HG02970 (cell line): ENCODE measurements around the gene SLC29A3.
"Not testable (repeated sequence)": the region's sequence is repeated elsewhere in the genome, so short reads cannot be mapped to it uniquely, and the experiment has no call there.

ENCODE experiments used
- ATAC-seq: cut with Tn5 transposase; IDR thresholded peaks from one replicate; pipeline ENCODE4 v1.9.1; 2021; ENCODE audit warnings: mild to moderate bottlenecking, moderate library complexity, moderate number of reproducible peaks; ENCODE audit not compliant: unreplicated experiment, low FRiP score

The SLC29A3 gene

DNA sequence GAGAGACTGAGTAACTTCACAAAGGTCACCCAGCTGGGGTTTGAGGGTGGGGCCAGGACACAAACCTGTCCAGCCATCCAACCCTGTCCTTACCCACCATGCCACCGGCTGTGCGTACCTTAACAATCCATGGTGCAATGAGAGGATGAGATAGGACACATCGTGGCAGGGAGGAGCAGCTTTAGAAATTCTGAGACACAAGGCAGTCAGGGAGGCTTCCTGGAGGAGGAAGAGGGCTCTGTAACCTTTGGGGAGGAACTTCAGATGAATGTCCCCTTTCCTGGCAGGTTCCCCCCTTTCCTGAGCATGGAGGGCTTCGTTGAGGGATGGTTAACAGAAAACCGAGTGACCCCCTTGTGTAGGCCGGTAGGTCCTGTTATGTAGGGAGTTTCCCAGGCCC lies 35.6 kb upstream of the SLC29A3 start:
- ATAC-seq = no peak

DNA sequence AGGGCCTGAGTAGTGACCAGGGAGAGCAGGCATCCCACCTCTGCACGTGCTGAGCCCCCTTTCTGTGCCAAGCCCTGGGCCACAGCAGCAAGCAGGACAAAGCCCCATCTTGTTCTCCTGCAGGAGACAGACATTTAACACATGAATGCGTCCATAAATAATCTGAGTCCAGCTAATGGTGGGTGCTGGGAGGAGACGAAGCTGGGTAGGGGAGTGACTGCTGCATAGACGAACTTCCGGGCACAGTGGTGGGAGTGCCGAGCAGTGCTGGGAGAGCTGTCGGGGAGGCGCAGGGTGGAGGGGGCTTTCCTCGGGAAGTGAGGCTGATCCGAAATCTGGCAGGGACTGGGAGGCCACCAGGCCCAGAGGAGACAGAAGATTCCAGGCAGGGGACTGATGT lies 35.2 kb upstream of the SLC29A3 start:
- ATAC-seq = no peak

DNA sequence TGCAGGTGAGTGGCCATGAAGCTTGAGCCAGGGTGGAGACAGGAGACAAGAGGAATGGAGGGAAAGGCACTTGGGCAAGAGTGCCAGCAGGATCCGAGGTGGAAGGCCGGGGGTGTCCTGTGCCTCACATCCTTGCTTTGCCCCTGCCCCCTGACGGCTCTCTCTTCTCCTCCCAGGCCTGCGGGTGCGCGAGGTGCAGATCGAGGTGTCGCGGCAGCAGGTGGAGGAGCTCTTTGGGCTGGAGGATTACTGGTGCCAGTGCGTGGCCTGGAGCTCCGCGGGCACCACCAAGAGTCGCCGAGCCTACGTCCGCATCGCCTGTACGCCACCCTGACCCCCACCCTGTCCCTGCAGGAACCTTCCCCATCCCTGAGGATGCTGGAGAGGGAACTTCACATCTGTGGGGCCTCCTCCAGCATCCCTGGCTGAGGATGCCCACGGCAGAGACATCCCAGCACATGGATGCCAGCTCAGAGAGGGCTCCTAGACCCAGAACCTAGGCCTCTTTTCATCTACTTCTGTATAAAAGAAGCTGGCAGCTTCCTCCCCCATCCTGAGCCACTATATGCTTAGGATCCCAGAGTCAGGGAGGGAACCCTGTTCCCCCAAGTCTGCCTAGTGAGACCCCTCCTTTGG lies 34.4 kb upstream of the SLC29A3 start:
- ATAC-seq = no peak

DNA sequence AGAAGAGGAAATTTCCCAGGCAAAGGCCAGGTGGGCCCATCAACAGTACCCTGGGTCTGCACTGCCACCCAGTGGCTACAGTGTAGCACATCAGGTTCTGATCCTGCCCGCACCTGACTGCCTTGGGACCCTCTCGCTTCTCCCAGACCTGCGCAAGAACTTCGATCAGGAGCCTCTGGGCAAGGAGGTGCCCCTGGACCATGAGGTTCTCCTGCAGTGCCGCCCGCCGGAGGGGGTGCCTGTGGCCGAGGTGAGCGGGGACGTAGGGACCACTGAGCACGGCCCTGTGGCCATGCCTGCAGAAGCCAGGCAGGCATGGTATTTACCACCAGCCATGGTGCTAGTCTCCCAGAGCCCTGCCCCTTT lies 33.9 kb upstream of the SLC29A3 start:
- ATAC-seq = no peak

DNA sequence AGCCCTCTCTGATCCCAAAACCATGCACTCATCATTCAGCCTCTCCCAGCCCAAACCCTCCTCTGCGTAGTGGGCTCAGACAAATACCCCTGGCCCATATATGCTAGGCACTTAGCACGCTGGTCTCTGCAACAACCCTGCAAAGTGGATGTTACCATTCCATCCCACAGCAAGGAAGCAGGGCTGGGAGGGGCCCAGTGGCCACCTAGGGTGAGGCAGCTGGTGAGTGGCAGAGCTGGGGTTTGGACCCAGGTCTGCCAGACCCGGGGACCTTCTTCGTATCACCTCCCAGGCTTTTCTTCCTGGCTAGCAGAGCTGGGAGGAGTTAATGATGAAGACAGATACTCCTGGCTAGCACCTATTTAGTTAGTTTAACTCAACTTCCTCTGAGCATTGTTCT lies 33.1 kb upstream of the SLC29A3 start:
- no peak for ATAC-seq

DNA sequence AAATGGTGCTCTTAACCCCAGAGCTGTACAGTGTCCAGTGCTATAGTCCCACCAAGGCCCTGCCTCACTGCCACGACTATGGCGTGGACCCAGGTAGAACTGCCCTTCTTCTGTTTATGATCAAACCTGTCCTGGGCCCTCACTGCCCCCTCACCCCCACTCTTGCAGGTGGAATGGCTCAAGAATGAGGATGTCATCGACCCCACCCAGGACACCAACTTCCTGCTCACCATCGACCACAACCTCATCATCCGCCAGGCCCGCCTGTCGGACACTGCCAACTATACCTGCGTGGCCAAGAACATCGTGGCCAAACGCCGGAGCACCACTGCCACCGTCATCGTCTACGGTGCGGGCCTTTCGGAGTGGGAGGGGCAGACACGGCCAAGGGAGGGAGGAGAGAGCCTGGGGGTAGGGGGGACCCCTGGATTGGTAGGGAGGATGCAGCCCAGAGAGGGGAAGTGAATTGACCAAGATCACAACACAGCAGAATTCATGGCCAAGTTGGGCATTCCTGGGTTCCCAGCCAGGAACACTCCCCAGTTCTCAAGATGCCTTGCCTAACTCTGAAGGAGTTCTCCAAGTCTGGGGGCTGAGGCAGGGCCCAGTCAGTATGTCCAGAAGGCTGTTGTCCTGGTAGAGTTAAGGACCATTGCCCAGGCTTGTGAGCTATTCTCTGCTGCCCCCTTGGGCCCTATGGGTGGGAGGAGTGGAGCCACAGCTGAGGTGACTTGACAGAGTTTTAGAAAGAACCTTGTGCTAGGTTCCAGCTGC lies 32.4 kb upstream of the SLC29A3 start:
- no peak for ATAC-seq

DNA sequence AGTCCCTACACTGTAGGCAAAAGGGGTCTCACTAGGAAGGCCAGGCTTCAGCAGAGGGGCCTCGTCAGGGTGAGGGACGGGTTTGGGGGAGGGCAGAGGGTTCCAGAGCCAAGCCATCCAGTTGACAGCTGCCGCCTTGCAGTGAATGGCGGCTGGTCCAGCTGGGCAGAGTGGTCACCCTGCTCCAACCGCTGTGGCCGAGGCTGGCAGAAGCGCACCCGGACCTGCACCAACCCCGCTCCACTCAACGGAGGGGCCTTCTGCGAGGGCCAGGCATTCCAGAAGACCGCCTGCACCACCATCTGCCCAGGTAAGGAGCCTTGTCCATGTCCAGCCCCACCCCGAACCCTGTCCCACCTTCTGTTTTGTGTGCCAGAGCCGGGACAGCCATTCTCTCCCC lies 31.6 kb upstream of the SLC29A3 start:
- ATAC-seq = no peak

DNA sequence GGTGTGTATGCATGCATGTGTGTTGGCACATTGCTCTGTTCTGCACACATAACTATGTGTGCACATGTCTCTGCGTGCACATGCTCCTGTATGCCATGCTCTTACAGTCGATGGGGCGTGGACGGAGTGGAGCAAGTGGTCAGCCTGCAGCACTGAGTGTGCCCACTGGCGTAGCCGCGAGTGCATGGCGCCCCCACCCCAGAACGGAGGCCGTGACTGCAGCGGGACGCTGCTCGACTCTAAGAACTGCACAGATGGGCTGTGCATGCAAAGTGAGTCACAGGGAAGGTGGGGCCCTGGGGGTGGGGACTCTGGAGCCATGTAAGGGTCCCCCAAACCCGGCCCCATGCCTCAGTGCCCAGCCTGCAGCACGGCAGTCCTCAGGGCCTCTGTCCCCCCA lies 30.6 kb upstream of the SLC29A3 start:
- ATAC-seq = no peak

DNA sequence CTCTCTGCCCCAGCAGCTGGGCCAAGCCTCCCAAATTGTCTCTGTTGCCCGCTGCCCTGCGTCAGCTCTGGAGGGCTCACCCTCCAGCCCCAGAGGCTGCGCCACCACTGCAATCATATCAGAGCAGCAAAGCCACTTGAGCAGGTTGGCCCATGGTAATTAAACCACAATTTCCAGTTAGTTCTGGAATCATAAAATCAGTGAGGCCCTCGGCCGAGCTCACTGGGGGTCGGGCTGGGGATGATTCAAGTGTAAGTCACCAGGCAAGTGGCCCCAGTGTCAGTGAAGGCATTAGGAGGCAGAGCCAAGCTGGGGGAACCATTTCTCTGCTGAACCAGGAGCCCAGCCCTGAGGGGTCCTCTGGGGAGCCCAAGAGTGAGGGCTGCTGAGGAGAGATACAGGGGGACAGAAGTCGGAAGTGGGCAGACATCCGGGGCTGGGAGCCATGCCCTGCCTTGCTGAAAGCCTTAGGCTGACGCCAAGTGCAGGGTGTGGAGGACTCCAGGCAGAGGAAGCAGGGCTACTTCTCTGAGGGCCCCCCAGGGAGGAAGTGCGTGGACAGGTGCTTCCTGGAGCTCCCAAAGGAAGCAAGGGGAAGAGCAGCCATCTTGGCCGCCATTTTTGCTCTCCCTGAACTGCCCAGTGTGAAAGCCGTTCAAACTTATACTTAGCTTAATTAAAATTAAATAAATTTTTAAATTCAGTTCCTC lies 29.5 kb upstream of the SLC29A3 start:
- ATAC-seq = no peak

DNA sequence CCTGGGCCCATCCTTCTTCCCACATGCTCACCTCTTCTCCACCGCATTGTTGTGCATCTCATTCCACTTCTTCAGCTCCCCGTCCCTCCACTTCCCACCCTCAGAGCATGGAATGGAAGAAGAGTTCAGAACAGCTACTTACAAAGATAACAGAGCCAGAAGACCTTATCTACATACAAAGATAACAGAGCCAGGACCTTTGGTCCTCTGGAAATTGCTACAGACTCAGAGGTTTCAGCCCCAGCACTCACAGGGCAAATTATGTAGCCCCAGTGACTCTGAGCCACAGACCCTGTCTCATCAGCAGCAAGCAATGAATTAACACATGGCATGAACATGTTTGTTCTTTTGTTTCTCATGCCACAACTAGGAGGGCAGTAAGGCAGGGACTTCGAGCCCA lies 28.7 kb upstream of the SLC29A3 start:
- ATAC-seq = no peak

DNA sequence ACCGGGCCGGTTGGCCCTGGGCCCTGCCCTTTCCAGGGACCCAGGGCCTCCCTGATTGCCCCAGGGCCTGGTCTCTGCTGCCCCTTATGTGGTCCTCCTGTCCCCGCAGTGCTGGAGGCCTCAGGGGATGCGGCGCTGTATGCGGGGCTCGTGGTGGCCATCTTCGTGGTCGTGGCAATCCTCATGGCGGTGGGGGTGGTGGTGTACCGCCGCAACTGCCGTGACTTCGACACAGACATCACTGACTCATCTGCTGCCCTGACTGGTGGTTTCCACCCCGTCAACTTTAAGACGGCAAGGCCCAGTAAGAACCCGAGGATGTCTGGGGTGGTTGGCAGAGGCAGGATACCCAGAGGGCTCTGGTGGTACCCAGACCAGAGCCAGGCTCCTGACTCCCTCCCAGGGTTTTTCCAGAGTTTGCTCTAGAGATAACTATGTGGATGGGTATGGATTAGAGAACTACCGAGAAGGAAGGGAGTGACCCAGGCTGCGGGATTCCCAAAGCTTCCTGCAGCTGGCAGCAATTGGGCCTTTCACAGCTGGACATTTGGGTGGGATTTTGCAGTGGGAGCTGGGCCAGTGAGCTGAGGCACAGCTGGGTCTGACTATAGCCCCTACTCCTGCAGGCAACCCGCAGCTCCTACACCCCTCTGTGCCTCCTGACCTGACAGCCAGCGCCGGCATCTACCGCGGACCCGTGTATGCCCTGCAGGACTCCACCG lies 28.1 kb upstream of the SLC29A3 start:
- no peak for ATAC-seq

DNA sequence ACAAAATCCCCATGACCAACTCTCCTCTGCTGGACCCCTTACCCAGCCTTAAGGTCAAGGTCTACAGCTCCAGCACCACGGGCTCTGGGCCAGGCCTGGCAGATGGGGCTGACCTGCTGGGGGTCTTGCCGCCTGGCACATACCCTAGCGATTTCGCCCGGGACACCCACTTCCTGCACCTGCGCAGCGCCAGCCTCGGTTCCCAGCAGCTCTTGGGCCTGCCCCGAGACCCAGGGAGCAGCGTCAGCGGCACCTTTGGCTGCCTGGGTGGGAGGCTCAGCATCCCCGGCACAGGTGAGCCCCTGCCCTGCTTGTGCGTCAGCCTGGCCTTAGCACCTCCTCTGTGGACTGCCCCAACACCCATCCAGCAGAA lies 27.5 kb upstream of the SLC29A3 start:
- ATAC-seq = no peak

DNA sequence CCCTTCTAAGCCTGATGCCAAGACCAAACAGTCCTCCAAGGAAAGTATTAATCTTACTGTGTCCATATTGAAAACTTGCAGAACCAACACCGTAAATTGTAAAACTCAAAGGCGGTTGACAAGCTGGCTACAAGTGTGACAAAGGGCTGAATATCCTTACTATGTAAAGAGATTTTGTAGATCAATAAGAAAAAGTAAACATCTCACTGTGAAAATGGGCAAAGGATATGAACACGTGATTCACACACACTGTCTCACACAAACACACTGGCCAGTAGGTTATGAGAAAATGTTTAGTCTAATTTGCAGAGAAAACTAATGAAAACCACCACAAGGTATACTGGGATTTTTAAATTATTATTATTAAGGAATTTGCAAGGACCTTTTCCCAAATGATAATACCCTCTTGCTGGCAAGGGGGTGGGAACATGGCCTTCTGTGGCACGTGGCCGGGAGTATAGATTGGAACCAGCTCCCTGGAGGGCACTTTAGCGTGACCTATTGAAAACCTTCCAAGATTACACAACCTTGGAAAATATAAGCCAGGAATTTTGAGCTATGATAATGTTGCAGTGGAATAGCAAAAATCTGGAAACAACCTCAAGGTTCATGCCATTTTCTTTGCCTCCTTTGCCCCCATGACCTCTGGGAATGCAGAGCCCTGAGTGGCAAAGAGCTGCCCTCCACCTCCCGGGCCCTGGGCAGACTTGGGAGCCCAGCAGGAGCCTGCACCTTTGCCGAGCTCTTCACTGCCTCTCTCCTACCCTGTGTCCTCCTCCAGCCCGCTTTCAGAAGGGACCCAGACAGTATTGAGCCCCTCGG lies 26.2 kb upstream of the SLC29A3 start:
- ATAC-seq = no peak

DNA sequence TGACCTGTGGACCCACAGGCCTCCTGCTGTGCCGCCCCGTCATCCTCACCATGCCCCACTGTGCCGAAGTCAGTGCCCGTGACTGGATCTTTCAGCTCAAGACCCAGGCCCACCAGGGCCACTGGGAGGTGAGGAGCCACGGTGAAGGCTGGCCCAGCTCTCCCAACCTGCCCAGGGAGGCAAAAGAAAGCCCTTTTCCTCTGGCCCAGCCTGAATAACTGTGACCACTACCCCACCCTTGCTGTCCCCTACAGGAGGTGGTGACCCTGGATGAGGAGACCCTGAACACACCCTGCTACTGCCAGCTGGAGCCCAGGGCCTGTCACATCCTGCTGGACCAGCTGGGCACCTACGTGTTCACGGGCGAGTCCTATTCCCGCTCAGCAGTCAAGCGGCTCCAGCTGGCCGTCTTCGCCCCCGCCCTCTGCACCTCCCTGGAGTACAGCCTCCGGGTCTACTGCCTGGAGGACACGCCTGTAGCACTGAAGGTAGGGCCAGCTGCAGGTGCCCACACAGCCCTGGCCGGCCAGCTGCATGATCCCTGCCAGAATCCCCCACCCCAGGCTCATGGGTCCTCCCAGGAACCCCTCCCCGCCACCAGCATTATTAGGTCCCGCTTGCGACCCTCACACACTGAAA lies 25.5 kb upstream of the SLC29A3 start:
- no peak for ATAC-seq

DNA sequence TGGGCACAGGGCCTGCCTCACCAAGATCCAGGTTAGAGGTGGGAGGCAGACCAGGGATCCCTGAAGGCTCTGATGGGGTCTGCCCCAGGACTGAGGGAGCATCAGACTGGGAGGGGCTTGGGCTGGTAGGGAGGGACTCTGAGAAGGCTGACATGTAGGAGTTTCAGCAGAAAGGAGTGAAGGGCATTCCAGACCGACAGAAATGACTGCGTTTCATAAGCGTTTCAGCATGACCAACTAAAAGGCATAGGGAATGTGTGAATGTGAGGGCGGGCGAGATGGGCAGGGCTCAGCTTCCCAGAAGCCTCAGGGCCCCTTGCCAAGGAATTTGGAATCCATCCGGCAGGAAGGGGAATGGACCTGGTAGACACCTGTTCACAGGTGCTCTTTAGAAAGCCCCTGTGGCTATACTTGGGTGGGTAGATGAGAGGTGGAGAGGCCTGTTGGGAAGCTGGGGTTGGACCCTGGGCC lies 24.9 kb upstream of the SLC29A3 start:
- ATAC-seq = no peak

DNA sequence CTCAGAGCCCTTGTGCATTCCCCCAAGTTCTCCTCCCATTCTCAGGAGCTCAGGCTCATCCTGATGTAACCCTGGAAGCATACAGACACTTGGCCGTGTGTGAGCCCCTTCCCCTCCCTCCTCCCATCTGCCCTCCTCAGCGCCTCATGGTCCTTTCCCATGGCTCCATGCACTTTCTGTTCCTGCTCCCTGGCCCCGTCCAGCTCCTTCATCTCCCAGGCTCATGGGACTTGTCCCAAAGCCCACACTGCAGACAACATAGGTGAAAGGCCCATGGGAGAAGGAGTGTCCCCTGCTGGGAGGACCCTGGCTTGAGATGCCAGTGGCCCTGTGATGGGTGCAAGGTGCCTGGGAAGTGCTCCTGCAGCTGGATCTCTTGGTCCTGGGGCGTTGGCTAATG lies 24.2 kb upstream of the SLC29A3 start:
- ATAC-seq = no peak

DNA sequence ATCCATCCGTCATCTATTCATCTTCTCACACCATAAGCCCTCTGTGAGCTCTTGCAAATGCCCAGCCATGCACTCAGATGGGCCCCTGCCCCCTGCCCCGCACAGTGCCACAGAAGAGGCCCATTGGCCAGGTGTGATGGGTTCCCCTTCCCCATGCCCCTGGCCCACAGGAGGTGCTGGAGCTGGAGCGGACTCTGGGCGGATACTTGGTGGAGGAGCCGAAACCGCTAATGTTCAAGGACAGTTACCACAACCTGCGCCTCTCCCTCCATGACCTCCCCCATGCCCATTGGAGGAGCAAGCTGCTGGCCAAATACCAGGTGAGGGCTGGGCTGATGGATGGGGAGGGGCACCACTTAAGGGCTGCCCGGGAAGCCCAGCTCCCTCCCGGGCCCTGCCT lies 23.4 kb upstream of the SLC29A3 start:
- ATAC-seq = no peak

DNA sequence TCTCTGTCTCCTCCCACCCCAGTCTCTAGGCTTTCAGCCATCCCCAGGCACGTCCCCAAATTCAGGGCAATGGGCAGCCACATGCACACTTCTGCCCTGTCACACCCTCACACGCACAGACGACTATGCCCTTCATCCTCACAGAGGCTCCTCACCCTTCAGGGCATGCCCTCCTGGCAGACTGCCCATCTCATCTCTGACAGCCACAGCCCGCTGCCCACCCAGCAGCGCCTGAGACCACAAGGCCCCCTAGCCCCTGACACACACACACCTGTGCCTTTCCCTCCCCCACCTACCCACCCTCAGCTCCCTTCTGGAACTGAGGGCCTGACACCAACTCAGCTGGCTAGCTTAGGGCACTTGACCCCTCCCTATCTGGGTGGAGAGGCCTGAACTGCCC lies 23.0 kb upstream of the SLC29A3 start:
- ATAC-seq = no peak

DNA sequence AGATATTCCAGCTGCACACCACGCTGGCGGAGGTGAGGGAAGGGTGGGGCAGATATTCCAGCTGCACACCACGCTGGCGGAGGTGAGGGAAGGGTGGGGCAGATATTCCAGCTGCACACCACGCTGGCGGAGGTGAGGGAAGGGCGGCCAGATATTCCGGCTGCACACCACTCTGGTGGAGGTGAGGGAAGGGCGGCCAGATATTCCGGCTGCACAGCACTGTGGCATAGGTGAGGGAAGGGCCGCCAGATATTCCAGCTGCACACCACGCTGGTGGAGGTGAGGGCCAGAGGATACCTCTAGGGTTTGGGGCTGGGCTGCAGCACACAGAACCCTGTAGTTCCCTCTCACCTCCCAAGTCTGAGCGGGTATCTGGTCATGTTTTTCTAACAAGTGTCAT lies 22.2 kb upstream of the SLC29A3 start:
- not testable (repeated sequence) for ATAC-seq

DNA sequence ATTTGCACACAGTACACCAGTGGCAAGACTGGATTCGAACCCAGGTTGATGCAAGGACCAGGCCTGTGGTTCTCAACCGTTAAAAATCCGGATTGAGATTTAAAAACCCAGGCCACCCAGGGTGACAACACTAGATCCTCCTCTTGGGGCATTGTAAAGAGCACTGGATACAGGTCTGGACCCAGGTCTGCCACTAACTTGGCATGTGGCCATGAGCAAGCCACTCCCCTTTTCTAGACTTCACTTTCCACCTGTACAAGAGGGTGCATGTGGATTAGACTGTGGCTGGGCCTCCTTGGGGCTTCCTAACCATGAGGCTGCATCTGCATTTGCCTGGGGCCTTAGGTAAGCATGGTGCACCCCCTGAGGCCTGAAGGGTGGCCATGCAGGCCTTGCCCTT lies 21.7 kb upstream of the SLC29A3 start:
- no peak for ATAC-seq
